Fibroblast of the conjunctiva (primary cell): Measurements from ENCODE around the gene DPP10.

Experiments used
- DNase-seq: peaks from one replicate; pipeline ENCODE4 v3.0.0-alpha.2; 2010; ENCODE audit warnings: low read depth

Gene DPP10

GRCh38 chr2:114609203-114609602 is 166.8 kb downstream of the DPP10 start:
- DNase-seq = no peak

GRCh38 chr2:114609801-114610200 is 167.4 kb downstream of the DPP10 start:
- no peak for DNase-seq

GRCh38 chr2:114610677-114611076 is 168.2 kb downstream of the DPP10 start:
- DNase-seq = no peak

GRCh38 chr2:114614592-114614991 is 172.2 kb downstream of the DPP10 start:
- no peak for DNase-seq

- no peak for DNase-seq
These were observed 186.0 kb downstream of the DPP10 start for GRCh38 chr2:114628481-114628880.

- DNase-seq = no peak
These were observed 188.7 kb downstream of the DPP10 start for GRCh38 chr2:114631146-114631545.

GRCh38 chr2:114642166-114642770 is 199.8 kb downstream of the DPP10 start:
- DNase-seq = no peak

GRCh38 chr2:114642988-114643553 is 200.6 kb downstream of the DPP10 start:
- DNase-seq = no peak

- DNase-seq = no peak
These were observed 209.5 kb downstream of the DPP10 start for GRCh38 chr2:114651933-114652332.

- DNase-seq = no peak
These were observed 217.4 kb downstream of the DPP10 start for GRCh38 chr2:114659880-114660279.

- DNase-seq = no peak
These were observed 219.8 kb downstream of the DPP10 start for GRCh38 chr2:114661971-114662939.

GRCh38 chr2:114668415-114668814 is 226.0 kb downstream of the DPP10 start:
- DNase-seq = no peak

- no peak for DNase-seq
These were observed 240.8 kb downstream of the DPP10 start for GRCh38 chr2:114683251-114683650.

GRCh38 chr2:114684403-114684802 is 242.0 kb downstream of the DPP10 start:
- no peak for DNase-seq

- DNase-seq = no peak
These were observed 242.7 kb downstream of the DPP10 start for GRCh38 chr2:114685102-114685501.

GRCh38 chr2:114688241-114688640 is 245.8 kb downstream of the DPP10 start:
- DNase-seq = no peak

GRCh38 chr2:114698520-114698919 is 256.1 kb downstream of the DPP10 start:
- DNase-seq = no peak

GRCh38 chr2:114699423-114699944 is 257.0 kb downstream of the DPP10 start:
- DNase-seq = no peak

GRCh38 chr2:114700440-114700839 is 258.0 kb downstream of the DPP10 start:
- DNase-seq = no peak

- DNase-seq = no peak
These were observed 267.8 kb downstream of the DPP10 start for GRCh38 chr2:114709936-114710850.

- no peak for DNase-seq
These were observed 271.9 kb downstream of the DPP10 start for GRCh38 chr2:114714313-114714712.

- DNase-seq = no peak
These were observed 274.6 kb downstream of the DPP10 start for GRCh38 chr2:114717049-114717448.
